Prostate gland (tissue), 2 donors: Measurements from ENCODE around the gene GPR3.

Source experiments
- POLR2A ChIP-seq: fragments of 450-650 bp; IDR thresholded peaks from one replicate; pipeline ENCODE4 v1.6.1; 2016; ENCODE audit warnings: antibody characterized with exemption, mild to moderate bottlenecking
- POLR2AphosphoS5 ChIP-seq: sonication (generic); formaldehyde crosslinking; IDR thresholded peaks from one replicate; pipeline ENCODE4 v1.6.1; 2017; ENCODE audit warnings: antibody characterized with exemption
- TF ChIP-seq, protein P1 (sequence below), 4 experiments: fragments of 200-600 bp in 2 of 4; fragments of 450-650 bp in 2 of 4; sonication (generic) in 2 of 4; IDR thresholded peaks; 1 replicate in 3 of 4; 2 replicates in 1 of 4; pipeline ENCODE4 v1.5.1; 2016 to 2019; ENCODE audit warnings: antibody characterized with exemption in 4 of 4, mild to moderate bottlenecking in 2 of 4, moderate library complexity in 2 of 4

DNA sequence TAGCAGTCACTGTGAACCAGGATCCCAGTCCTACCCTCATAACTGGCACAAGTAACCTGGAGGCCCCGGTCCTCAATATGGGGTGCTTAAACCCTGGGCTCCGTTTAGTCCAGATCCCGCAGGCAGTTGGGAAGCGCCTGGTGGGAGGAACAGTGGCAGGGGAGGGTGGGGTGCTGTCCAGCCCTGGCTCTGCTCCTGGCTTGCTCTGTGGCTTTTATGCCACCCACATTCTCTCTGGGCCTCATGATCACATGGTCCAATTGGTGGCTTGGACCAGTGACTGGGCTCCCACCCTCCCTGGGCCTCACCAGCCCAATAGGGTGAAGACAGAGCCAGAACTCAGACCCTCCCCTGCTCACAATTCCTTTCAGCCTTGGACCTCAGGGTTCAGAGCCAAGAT is 12.2 kb upstream of the GPR3 start:
- TF ChIP-seq POLR2A (no peak), POLR2AphosphoS5 (no peak)
- TF ChIP-seq, protein P1, sequence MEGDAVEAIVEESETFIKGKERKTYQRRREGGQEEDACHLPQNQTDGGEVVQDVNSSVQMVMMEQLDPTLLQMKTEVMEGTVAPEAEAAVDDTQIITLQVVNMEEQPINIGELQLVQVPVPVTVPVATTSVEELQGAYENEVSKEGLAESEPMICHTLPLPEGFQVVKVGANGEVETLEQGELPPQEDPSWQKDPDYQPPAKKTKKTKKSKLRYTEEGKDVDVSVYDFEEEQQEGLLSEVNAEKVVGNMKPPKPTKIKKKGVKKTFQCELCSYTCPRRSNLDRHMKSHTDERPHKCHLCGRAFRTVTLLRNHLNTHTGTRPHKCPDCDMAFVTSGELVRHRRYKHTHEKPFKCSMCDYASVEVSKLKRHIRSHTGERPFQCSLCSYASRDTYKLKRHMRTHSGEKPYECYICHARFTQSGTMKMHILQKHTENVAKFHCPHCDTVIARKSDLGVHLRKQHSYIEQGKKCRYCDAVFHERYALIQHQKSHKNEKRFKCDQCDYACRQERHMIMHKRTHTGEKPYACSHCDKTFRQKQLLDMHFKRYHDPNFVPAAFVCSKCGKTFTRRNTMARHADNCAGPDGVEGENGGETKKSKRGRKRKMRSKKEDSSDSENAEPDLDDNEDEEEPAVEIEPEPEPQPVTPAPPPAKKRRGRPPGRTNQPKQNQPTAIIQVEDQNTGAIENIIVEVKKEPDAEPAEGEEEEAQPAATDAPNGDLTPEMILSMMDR (IDR thresholded peaks at IDR 0.05): no peak
